Stimulated activated CD4-positive, alpha-beta T cell treated with anti-CD3 and anti-CD28 coated beads, Interleukin-1b, Interleukin-23, amount 100 ng/mL, for 4 hours (primary cell): ENCODE results near the gene PALLD.

Experiments
- DNase-seq, 2 donors: peaks; one replicate each; pipeline ENCODE4 v3.0.0-alpha.2; 2020; ENCODE audit warnings: low read depth in 2 of 2

PALLD gene

GRCh38 chr4:168647646-168648375, 151.0 kb downstream of the PALLD start:
- no peak for DNase-seq

GRCh38 chr4:168648494-168648893, 151.6 kb downstream of the PALLD start:
- no peak for DNase-seq

- DNase-seq = no peak
Observed at GRCh38 chr4:168648929-168649328, 152.1 kb downstream of the PALLD start.

- no peak for DNase-seq
Observed at GRCh38 chr4:168651374-168651773, 154.5 kb downstream of the PALLD start.

- no peak for DNase-seq
Observed at GRCh38 chr4:168651864-168652263, 155.0 kb downstream of the PALLD start.

GRCh38 chr4:168652755-168653154, 155.9 kb downstream of the PALLD start:
- no peak for DNase-seq

GRCh38 chr4:168654104-168654847, 157.4 kb downstream of the PALLD start:
- no peak for DNase-seq

- DNase-seq = no peak
Observed at GRCh38 chr4:168654848-168655174, 158.0 kb downstream of the PALLD start.

GRCh38 chr4:168655182-168655581, 158.3 kb downstream of the PALLD start:
- DNase-seq = no peak

GRCh38 chr4:168656055-168656660, 159.3 kb downstream of the PALLD start:
- no peak for DNase-seq

- no peak for DNase-seq
Observed at GRCh38 chr4:168656946-168657473, 160.2 kb downstream of the PALLD start.

GRCh38 chr4:168658751-168659150, 161.9 kb downstream of the PALLD start:
- DNase-seq = no peak

GRCh38 chr4:168659741-168660465, 163.1 kb downstream of the PALLD start:
- DNase-seq = no peak

- no peak for DNase-seq
Observed at GRCh38 chr4:168662297-168662984, 165.6 kb downstream of the PALLD start.

- DNase-seq = no peak
Observed at GRCh38 chr4:168664242-168664891, 167.5 kb downstream of the PALLD start.

- DNase-seq = no peak
Observed at GRCh38 chr4:168666531-168666930, 169.7 kb downstream of the PALLD start.

GRCh38 chr4:168667376-168667775, 170.5 kb downstream of the PALLD start:
- no peak for DNase-seq

- DNase-seq = no peak
Observed at GRCh38 chr4:168667921-168668320, 171.1 kb downstream of the PALLD start.

- no peak for DNase-seq
Observed at GRCh38 chr4:168673476-168673875, 176.6 kb downstream of the PALLD start.

- DNase-seq = no peak
Observed at GRCh38 chr4:168674077-168674747, 177.4 kb downstream of the PALLD start.
